ENCODE measurements around the gene NDUFAF5. TPM values are rescaled to one million over a fixed set of nuclear protein-coding genes. Genes with fewer than 3 reads are reported as not detected.

The NDUFAF5 gene
- total RNA-seq, 1 experiment from 2014 or later = 16.3 TPM

DNA sequence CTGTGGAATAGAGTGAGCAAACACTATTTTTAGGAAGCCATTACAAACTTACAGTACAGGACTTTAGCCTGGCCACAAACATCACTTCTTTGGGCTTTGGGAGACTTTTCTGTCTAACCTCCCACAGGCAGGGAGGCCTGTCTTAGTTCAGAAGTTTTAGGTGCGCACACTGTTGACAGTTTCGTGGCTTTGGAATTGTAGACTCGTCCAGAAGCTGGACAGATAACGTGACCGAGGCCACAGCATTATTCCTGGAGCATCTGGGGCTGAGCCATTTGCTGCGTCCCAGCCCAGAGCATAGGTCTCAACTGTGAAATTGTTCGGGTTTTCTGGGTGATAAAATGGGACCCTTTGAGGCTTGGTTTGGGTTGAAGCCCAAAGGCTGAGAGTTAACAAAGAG is 53.8 kb downstream of the NDUFAF5 start:
- Mint-ChIP-seq H3K9me3 (ENCODE audit: low read depth, unreplicated experiment) (no peaks in the 10 kb centered on the region), H3K36me3 (ENCODE audit: insufficient read depth, unreplicated experiment) (no peaks in the 10 kb centered on the region), H3K27me3 (ENCODE audit: unreplicated experiment) (peaks cover 46% of the 10 kb centered on the region), H3K4me1 (ENCODE audit: low read depth, unreplicated experiment) (no peaks in the 10 kb centered on the region), H3K4me3 (ENCODE audit: low read depth, unreplicated experiment) (no peak overlapping the region), H3K27ac (ENCODE audit: unreplicated experiment) (no peak overlapping the region)
- CTCF ChIA-PET = no interaction called here
- TF ChIP-seq, protein P1, sequence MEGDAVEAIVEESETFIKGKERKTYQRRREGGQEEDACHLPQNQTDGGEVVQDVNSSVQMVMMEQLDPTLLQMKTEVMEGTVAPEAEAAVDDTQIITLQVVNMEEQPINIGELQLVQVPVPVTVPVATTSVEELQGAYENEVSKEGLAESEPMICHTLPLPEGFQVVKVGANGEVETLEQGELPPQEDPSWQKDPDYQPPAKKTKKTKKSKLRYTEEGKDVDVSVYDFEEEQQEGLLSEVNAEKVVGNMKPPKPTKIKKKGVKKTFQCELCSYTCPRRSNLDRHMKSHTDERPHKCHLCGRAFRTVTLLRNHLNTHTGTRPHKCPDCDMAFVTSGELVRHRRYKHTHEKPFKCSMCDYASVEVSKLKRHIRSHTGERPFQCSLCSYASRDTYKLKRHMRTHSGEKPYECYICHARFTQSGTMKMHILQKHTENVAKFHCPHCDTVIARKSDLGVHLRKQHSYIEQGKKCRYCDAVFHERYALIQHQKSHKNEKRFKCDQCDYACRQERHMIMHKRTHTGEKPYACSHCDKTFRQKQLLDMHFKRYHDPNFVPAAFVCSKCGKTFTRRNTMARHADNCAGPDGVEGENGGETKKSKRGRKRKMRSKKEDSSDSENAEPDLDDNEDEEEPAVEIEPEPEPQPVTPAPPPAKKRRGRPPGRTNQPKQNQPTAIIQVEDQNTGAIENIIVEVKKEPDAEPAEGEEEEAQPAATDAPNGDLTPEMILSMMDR (IDR thresholded peaks at IDR 0.05; ENCODE audit: unreplicated experiment) = no peak
- BruUV-seq (replicated peaks) = no TSS peak
- no peak for DNase-seq
- intact Hi-C loops (cut with micrococcal nuclease; ENCODE audit: unreplicated experiment) = no loop called here

DNA sequence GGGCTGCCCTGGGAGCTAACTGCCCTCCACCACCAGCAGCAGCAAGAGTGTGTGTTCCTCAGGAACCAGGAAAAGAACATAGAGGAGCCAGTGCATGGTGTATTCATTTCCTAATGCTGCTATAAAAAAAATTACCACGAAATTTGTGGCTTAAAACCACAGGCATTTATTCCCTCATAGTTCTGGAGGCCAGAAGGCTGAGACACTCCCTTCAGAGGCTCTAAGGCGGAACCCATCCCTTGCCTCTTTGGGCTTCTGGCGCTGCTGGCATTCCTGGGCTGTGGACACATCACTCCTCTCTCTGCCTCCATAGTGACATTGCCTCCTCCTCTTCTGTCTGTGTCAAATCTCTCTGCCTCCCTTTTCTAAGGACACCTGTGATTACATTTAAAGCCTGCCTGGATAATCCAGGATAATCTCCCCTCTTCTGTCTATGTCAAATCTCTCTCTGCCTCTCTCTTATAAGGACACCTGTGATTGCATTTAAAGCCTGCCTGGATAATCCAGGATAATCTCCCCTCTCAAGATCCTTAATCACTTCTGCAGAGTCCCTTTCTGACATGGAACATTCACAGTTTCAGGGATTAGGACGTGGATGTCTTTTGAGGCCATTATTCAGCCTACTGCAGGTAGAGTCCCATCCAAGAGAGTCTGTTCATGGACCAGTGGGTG is 54.7 kb downstream of the NDUFAF5 start:
- CTCF ChIA-PET = no interaction called here
- Mint-ChIP-seq H3K9me3 (ENCODE audit: low read depth, unreplicated experiment) (no peaks in the 10 kb centered on the region), H3K4me3 (ENCODE audit: low read depth, unreplicated experiment) (no peak overlapping the region), H3K27me3 (ENCODE audit: unreplicated experiment) (peaks cover 55% of the 10 kb centered on the region), H3K27ac (ENCODE audit: unreplicated experiment) (no peak overlapping the region), H3K36me3 (ENCODE audit: insufficient read depth, unreplicated experiment) (no peaks in the 10 kb centered on the region), H3K4me1 (ENCODE audit: low read depth, unreplicated experiment) (no peaks in the 10 kb centered on the region)
- intact Hi-C loops (cut with micrococcal nuclease; ENCODE audit: unreplicated experiment) = no loop called here
- no peak for DNase-seq
- BruUV-seq (replicated peaks) = no TSS peak
- TF ChIP-seq, protein P1 (IDR thresholded peaks at IDR 0.05; ENCODE audit: unreplicated experiment) = no peak

DNA sequence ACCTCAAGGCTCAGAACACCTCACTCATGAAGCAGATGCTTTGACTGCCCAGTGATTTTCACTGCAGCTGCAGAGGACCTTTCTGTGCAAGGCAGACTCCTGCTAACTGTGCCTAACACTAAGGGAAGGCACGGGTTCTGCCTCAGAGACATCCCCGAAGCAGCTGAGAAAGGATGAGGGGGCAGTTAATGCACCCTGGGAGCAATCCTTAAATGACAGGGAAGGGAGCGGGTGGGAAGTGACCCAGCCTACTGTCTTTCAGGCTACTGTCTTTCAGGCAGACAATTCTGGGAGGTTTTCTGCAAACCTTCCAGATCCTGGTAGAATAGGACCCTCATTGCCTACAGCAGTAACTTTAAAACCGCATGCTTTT is 55.3 kb downstream of the NDUFAF5 start:
- intact Hi-C loops (cut with micrococcal nuclease; ENCODE audit: unreplicated experiment) = no loop called here

DNA sequence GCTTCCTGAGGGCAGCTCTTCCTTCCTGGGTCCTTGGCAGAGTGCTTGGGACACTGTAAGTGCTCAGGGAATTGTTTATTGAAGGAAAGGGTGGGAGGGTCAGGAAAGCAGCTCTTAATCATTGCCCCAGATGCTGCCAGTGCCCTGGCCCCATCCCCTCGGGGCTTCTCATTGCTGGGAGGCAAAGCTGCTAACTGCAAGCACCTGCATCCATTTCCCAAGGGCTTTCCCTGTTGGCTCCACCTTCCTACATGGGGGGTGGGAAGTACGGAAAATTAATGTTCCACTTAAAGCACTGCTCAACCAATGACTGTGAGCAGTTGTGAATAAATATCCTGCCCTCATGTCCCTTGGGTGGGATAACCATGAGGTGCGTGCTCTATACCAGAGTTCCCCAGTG is 56.4 kb downstream of the NDUFAF5 start:
- intact Hi-C loops (cut with micrococcal nuclease; ENCODE audit: unreplicated experiment) = no loop called here
- H3K4me1 Mint-ChIP-seq (ENCODE audit: low read depth, unreplicated experiment) = no peaks in the 10 kb centered on the region
- no peaks in the 10 kb centered on the region for H3K9me3 Mint-ChIP-seq (ENCODE audit: low read depth, unreplicated experiment)
- CTCF ChIA-PET = no interaction called here
- no peak for DNase-seq
- TF ChIP-seq, protein P1 (IDR thresholded peaks at IDR 0.05; ENCODE audit: unreplicated experiment) = no peak
- no peaks in the 10 kb centered on the region for H3K36me3 Mint-ChIP-seq (ENCODE audit: insufficient read depth, unreplicated experiment)
- peaks cover 56% of the 10 kb centered on the region for H3K27me3 Mint-ChIP-seq (ENCODE audit: unreplicated experiment)
- no TSS peak for BruUV-seq (replicated peaks)
- no peak overlapping the region for H3K27ac Mint-ChIP-seq (ENCODE audit: unreplicated experiment)
- no peak overlapping the region for H3K4me3 Mint-ChIP-seq (ENCODE audit: low read depth, unreplicated experiment)

More for the DNA sequence above, 55.3 kb downstream of the NDUFAF5 start:
- Mint-ChIP-seq H3K4me3 (ENCODE audit: low read depth, unreplicated experiment) (no peak overlapping the region), H3K36me3 (ENCODE audit: insufficient read depth, unreplicated experiment) (no peaks in the 10 kb centered on the region), H3K27me3 (ENCODE audit: unreplicated experiment) (peaks cover 56% of the 10 kb centered on the region), H3K27ac (ENCODE audit: unreplicated experiment) (no peak overlapping the region), H3K4me1 (ENCODE audit: low read depth, unreplicated experiment) (no peaks in the 10 kb centered on the region), H3K9me3 (ENCODE audit: low read depth, unreplicated experiment) (no peaks in the 10 kb centered on the region)
- CTCF ChIA-PET = no interaction called here
- no peak for DNase-seq
- TF ChIP-seq, protein P1 (IDR thresholded peaks at IDR 0.05; ENCODE audit: unreplicated experiment) = no peak
- BruUV-seq (replicated peaks) = no TSS peak
